ENCODE results near the gene DCDC2B. TPM values are rescaled to one million over a fixed set of nuclear protein-coding genes. Genes with fewer than 3 reads are reported as not detected.
A peak's percentile ranks its signal among the peaks of the same experiment; 100 is the strongest.

DCDC2B gene
- total RNA-seq, 2 experiments from 2014 or later: not detected

- ChIA-PET POLR2A (no interaction called here), CTCF (interaction anchor here (0.5 to 3.7 kb wide), 2 partner anchors 7 to 9 kb away, joined by 3 to 31 read pairs; no protein-coding TSS in a partner anchor)
- Mint-ChIP-seq H3K9me3 (no peaks in the 10 kb centered on the region), H3K4me1 (ENCODE audit: low read depth) (peaks cover 16% of the 10 kb centered on the region), H3K27me3 (no peaks in the 10 kb centered on the region), H3K4me3 (no peak overlapping the region), H3K27ac (no peak overlapping the region), H3K36me3 (peaks cover 2% of the 10 kb centered on the region)
- no peak for DNase-seq
- intact Hi-C loops (cut with micrococcal nuclease): no loop called here
These were observed 420 bp upstream of the DCDC2B start for GRCh38 chr1:32208469-32208868.

DNA sequence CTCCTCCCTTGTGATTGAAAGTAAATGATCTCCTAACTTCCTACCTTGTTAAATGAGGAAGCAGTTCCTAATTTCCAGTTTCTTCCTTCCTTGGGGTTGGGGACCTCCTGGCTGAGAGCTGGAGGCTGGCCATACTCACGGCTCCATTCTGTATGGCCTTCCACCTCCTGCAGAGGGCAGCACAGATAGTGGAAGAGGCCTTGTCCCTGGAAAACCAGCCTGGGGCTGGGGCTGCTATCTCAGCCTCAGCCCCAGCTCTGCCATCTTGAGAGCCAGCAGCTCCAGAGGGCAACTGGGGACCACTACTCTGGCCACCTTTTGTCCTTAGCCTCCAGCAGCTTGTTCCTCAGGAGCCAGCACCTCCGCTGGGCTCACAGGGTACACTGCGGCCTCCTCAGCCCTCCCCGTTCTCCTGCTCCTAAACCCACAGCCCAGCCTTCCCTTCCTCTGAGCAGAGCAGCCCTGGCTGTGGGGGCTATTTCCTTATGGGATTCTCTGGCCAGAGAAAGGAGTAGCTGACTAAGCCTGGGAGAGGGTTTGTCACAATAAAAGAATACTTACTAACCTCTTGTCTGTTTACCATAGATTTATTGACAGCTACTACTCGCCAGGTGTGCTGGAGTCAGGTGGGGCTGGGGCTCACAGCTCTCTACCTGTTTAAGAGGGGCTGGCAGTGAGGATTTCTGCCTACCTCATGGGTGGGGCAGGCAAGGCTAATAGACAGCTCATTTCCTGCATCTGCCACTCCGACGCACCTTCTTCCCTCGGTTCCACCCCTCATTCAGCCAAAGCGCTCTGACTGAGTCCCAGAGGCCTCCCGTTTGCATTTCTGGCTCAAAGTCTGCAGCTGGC is 7.0 kb downstream of the DCDC2B start:
- POLR2A ChIA-PET: interaction anchor here (1.1 to 1.6 kb wide), 5 partner anchors 10 to 178 kb away, joined by 3 to 19 read pairs (median 5); partner anchors contain the start of genes BSDC1, IQCC and MARCKSL1
- intact Hi-C loops (cut with micrococcal nuclease): loop anchor here (1.0 kb wide), 1 partner anchor 197 kb away; no protein-coding TSS in a partner anchor
- CTCF ChIA-PET: interaction anchor here (0.6 to 3.1 kb wide), 57 partner anchors 9 to 208 kb away, joined by 3 to 65 read pairs (median 5); partner anchors contain the start of genes BSDC1, CCDC28B, FAM167B and HDAC1
- Mint-ChIP-seq H3K36me3 (peaks cover 10% of the 10 kb centered on the region), H3K27me3 (no peaks in the 10 kb centered on the region), H3K4me1 (ENCODE audit: low read depth) (peaks cover 14% of the 10 kb centered on the region), H3K4me3 (no peak overlapping the region), H3K27ac (peak overlapping the region; percentile 8), H3K9me3 (no peaks in the 10 kb centered on the region)
- peak; percentile 74 for DNase-seq

DNA sequence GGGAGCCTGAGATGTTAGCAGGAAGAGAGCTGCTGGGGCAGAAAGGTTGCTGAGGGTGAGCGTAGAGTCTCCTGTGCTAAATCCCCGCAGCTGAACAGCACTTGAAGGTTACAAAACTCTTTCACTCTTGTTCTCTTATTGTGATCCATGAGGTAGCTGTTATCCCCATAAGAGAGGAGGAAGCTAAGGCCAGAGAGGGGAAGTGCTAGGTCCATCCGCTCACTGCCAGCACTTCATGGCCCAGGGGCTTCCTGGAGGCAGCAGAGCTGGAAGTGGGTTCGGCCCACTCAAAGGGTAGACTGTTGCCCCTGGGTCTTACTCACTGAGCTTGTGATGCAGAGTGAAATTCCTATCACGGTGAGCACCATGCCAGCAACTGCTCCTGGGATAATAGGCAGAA is 7.7 kb downstream of the DCDC2B start:
- POLR2A ChIA-PET: interaction anchor here (0.9 to 1.6 kb wide), 3 partner anchors 11 to 37 kb away, joined by 3 to 19 read pairs (median 3); partner anchors contain the start of gene IQCC
- no peak for DNase-seq
- H3K27me3 Mint-ChIP-seq: no peaks in the 10 kb centered on the region
- CTCF ChIA-PET: interaction anchor here (0.7 to 3.1 kb wide), 32 partner anchors 10 to 207 kb away, joined by 3 to 65 read pairs (median 7); partner anchors contain the start of genes BSDC1, CCDC28B, FAM167B and HDAC1
- H3K36me3 Mint-ChIP-seq: peaks cover 10% of the 10 kb centered on the region
- intact Hi-C loops (cut with micrococcal nuclease): no loop called here
- H3K27ac Mint-ChIP-seq: no peak overlapping the region
- H3K9me3 Mint-ChIP-seq: no peaks in the 10 kb centered on the region
- no peak overlapping the region for H3K4me3 Mint-ChIP-seq
- peaks cover 20% of the 10 kb centered on the region for H3K4me1 Mint-ChIP-seq (ENCODE audit: low read depth)

DNA sequence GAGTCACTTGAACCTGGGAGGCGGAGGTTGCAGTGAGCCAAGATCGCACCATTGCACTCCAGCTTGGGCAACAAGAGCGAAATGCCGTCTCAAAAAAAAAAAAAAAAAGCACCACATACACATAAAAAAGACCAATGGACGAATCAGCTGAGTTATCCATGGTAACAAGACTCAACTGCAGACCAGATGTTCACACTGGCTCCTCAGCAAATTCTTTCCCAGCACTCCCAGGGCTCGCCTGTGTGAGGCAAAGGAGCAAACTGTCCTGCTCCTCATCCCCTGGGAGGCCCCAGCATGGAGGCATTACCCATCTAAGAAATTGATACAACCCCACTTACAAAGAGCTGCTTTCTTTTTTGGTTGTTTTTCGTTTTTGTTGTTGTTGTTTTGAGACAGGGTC is 10.1 kb downstream of the DCDC2B start:
- intact Hi-C loops (cut with micrococcal nuclease): no loop called here
- Mint-ChIP-seq H3K4me1 (ENCODE audit: low read depth) (peaks cover 33% of the 10 kb centered on the region), H3K36me3 (peaks cover 16% of the 10 kb centered on the region), H3K9me3 (no peaks in the 10 kb centered on the region), H3K4me3 (no peak overlapping the region), H3K27ac (no peak overlapping the region), H3K27me3 (no peaks in the 10 kb centered on the region)
- CTCF ChIA-PET: interaction anchor here (0.6 to 1.0 kb wide), 2 partner anchors 30 to 102 kb away, joined by 3 read pairs; no protein-coding TSS in a partner anchor
- POLR2A ChIA-PET: no interaction called here
- DNase-seq: no peak

- CTCF ChIA-PET: interaction anchor here (1.4 to 5.1 kb wide), 2 partner anchors 27 to 181 kb away, joined by 3 to 31 read pairs; partner anchors contain the start of gene FAM167B
- intact Hi-C loops (cut with micrococcal nuclease): no loop called here
- Mint-ChIP-seq H3K4me3 (peak overlapping the region; percentile 95), H3K27me3 (no peaks in the 10 kb centered on the region), H3K9me3 (no peaks in the 10 kb centered on the region), H3K4me1 (ENCODE audit: low read depth) (peaks cover 40% of the 10 kb centered on the region), H3K27ac (peak overlapping the region; percentile 94), H3K36me3 (peaks cover 20% of the 10 kb centered on the region)
- POLR2A ChIA-PET: interaction anchor here (0.6 kb wide), 1 partner anchor 48 kb away, joined by 4 read pairs; no protein-coding TSS in a partner anchor
- no peak for DNase-seq
These were observed 12.1 kb downstream of the DCDC2B start for GRCh38 chr1:32220746-32221580.

GRCh38 chr1:32221581-32221979 is 12.7 kb downstream of the DCDC2B start:
- ChIA-PET POLR2A (interaction anchor here (0.7 kb wide), 1 partner anchor 33 kb away, joined by 3 read pairs; no protein-coding TSS in a partner anchor), CTCF (interaction anchor here (1.4 to 5.1 kb wide), 2 partner anchors 27 to 180 kb away, joined by 3 to 31 read pairs; partner anchors contain the start of gene FAM167B)
- H3K9me3 Mint-ChIP-seq: no peaks in the 10 kb centered on the region
- H3K4me3 Mint-ChIP-seq: peak overlapping the region; percentile 95
- peak overlapping the region; percentile 94 for H3K27ac Mint-ChIP-seq
- DNase-seq: no peak
- peaks cover 38% of the 10 kb centered on the region for H3K4me1 Mint-ChIP-seq (ENCODE audit: low read depth)
- H3K36me3 Mint-ChIP-seq: peaks cover 22% of the 10 kb centered on the region
- intact Hi-C loops (cut with micrococcal nuclease): no loop called here
- no peaks in the 10 kb centered on the region for H3K27me3 Mint-ChIP-seq

DNA sequence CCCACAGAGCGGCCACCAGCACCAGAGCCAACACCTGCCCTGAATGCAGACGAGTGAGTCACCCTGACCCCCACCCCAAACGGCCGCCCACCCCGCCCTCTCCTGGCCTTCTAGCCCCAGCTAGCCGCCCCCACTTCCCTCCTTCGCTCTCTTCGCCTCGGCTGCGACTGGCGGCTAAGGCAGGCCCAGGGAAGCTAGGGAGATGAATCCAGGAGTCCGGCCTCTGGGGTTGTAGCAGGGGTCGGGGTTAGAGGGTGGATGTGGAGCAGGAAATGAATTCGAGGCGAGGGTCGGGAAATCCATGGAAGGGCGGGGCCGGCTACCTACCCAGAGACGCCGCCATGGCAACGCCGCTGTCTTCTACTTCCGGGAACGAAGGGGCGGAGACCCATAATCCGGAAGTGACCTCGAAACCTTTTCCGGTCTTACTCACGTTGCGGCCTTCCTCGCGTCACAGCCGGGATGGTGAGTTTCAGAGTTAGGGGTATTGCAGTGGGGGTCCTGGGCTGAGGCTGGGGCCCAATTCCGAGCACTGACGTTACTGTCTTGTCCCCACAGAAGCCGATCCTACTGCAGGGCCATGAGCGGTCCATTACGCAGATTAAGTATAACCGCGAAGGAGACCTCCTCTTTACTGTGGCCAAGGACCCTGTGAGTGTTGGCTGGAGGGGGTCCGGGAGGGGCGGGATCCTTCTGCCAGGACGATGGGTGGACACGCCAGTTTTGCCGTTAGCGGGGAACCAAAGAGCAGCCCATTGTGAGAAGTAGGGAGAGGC is 13.3 kb downstream of the DCDC2B start, which contains the start of the genes EIF3I and TMEM234:
Gene EIF3I (plus strand): TSS at position 428 of the 776 bp plus-strand sequence. CDS start 35 bp downstream, at position 463.
Gene TMEM234 (minus strand): TSS at position 374 of the 776 bp plus-strand sequence. CDS start 31 bp downstream, at position 343.
- Mint-ChIP-seq H3K4me3 (peak within 1 kb of the TSS; percentile 95), H3K4me1 (ENCODE audit: low read depth) (peaks cover 38% of the 10 kb centered on the region), H3K27me3 (no peaks in the 10 kb centered on the region), H3K27ac (peak within 1 kb of the TSS; percentile 94), H3K9me3 (no peaks in the 10 kb centered on the region), H3K36me3 (peaks cover 20% of the 10 kb centered on the region)
- POLR2A ChIA-PET: interaction anchor here (0.6 to 0.7 kb wide), 3 partner anchors 33 to 114 kb away, joined by 3 read pairs; partner anchors contain the start of gene MARCKSL1
- intact Hi-C loops (cut with micrococcal nuclease): loop anchor here (2.0 kb wide), 5 partner anchors 21 to 173 kb away; partner anchors contain the start of genes BSDC1 and CCDC28B
- peak; percentile 96 for DNase-seq
- CTCF ChIA-PET: interaction anchor here (1.4 to 5.1 kb wide), 3 partner anchors 18 to 180 kb away, joined by 3 to 31 read pairs (median 6); partner anchors contain the start of gene FAM167B

DNA sequence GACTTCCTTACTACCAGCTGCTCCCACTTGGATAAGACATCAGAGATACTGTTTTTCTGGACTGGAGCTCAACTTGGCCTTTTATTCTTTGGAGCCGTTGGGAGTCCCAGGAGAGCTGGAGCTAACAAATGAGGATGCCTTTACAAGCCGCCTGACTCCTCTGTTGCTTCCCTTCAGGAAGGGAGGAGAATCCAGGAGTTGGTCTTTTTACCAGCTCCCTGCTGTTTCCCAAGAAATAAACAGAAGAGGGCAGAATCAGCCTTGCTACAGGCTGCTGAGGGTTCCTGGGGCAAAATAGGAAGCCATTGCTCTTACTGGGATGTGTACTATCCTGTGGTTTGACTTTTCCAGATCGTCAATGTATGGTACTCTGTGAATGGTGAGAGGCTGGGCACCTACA is 14.8 kb downstream of the DCDC2B start:
- H3K27me3 Mint-ChIP-seq: no peaks in the 10 kb centered on the region
- ChIA-PET CTCF (interaction anchor here (1.0 to 5.1 kb wide), 3 partner anchors 17 to 171 kb away, joined by 3 to 31 read pairs (median 6); partner anchors contain the start of genes BSDC1 and FAM167B), POLR2A (no interaction called here)
- peaks cover 35% of the 10 kb centered on the region for H3K36me3 Mint-ChIP-seq
- H3K4me1 Mint-ChIP-seq (ENCODE audit: low read depth): peaks cover 38% of the 10 kb centered on the region
- H3K9me3 Mint-ChIP-seq: no peaks in the 10 kb centered on the region
- peak overlapping the region; percentile 94 for H3K27ac Mint-ChIP-seq
- peak overlapping the region; percentile 95 for H3K4me3 Mint-ChIP-seq
- DNase-seq: no peak
- intact Hi-C loops (cut with micrococcal nuclease): loop anchor here (2.0 kb wide), 5 partner anchors 23 to 171 kb away; partner anchors contain the start of genes BSDC1 and CCDC28B

- peak overlapping the region; percentile 95 for H3K4me3 Mint-ChIP-seq
- H3K36me3 Mint-ChIP-seq: peaks cover 41% of the 10 kb centered on the region
- CTCF ChIA-PET: interaction anchor here (2.0 to 5.1 kb wide), 2 partner anchors 16 to 24 kb away, joined by 6 to 31 read pairs; partner anchors contain the start of gene FAM167B
- no peak for DNase-seq
- peaks cover 38% of the 10 kb centered on the region for H3K4me1 Mint-ChIP-seq (ENCODE audit: low read depth)
- intact Hi-C loops (cut with micrococcal nuclease): no loop called here
- H3K27ac Mint-ChIP-seq: peak overlapping the region; percentile 94
- no peaks in the 10 kb centered on the region for H3K27me3 Mint-ChIP-seq
- H3K9me3 Mint-ChIP-seq: no peaks in the 10 kb centered on the region
- POLR2A ChIA-PET: no interaction called here
These were observed 15.4 kb downstream of the DCDC2B start for GRCh38 chr1:32224285-32224684.

DNA sequence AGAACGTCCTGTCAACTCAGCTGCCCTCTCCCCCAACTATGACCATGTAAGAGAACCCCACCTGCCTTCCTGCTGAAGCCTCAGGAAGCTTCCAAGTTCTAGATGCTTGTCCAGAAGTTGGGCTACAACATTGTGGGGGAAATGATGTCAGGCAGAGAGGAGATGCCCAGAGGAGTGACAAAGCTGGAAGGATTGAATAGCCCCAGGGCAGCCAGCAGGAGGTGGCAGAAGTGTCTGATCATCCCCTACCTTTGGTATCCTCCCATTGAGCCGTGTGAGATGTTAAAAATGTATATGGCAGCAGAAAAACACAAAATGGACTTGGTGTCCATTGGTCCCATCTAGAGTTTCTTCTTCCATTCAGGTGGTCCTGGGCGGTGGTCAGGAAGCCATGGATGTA is 19.9 kb downstream of the DCDC2B start:
- Mint-ChIP-seq H3K36me3 (peaks cover 37% of the 10 kb centered on the region), H3K4me1 (ENCODE audit: low read depth) (peaks cover 12% of the 10 kb centered on the region), H3K27me3 (no peaks in the 10 kb centered on the region), H3K27ac (no peak overlapping the region), H3K9me3 (no peaks in the 10 kb centered on the region), H3K4me3 (no peak overlapping the region)
- intact Hi-C loops (cut with micrococcal nuclease): no loop called here
- DNase-seq: no peak
- ChIA-PET CTCF (interaction anchor here (0.6 to 1.5 kb wide), 5 partner anchors 12 to 190 kb away, joined by 3 to 6 read pairs (median 4); no protein-coding TSS in a partner anchor), POLR2A (interaction anchor here (0.6 to 1.4 kb wide), 3 partner anchors 8 to 31 kb away, joined by 3 to 4 read pairs (median 3); no protein-coding TSS in a partner anchor)

All from activated CD4-positive, alpha-beta memory T cell treated with anti-CD3 and anti-CD28 coated beads for 36 hours (primary cell).